ENCODE data around the gene EEF1G. TPM values are rescaled to one million over a fixed set of nuclear protein-coding genes. Genes with fewer than 3 reads are reported as not detected.

EEF1G gene
- total RNA-seq, 2 experiments from 2014 or later: 1,925 to 1,979 TPM

DNA sequence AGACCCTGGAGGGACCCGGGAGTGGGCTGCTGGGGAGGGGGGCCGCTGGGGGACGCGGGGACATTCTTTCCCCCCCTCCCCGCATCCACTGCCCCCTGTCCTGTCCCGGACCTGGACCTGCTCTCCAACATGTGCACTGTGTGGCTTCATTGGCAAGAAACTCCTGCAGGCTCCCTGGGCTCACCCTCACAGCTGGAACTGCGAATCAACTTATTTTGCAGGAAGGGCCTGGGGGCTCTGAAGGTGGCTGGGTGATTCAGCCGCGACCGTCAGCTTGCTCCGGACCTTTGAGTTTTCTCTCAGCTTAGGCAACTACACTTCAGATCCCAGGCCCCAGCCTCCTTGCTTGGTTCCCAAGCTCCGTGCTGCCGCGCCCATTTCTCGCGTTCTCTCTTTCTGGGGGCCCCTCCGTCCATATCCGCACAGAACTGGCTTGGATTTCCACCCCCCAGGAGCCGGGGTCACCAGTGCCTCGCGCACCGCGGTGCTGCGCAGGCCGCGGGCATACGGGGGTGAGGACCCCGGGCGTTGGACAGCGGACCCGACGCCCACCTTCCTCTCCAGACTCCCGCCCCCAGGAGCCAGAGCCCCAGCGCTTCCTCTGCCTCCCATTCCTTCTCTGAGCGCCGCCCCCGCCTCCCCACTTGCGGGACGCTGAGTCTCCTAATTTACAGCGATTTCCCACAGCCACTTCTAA, 26.6 kb downstream of the EEF1G start:
- H3K9me3 Mint-ChIP-seq: no peaks in the 10 kb centered on the region
- intact Hi-C loops (cut with micrococcal nuclease): no loop called here

GRCh38 chr11:62546244-62546928, 27.3 kb downstream of the EEF1G start, which contains the start of gene AHNAK:
TSS of gene AHNAK (minus strand) at chr11:62546806. CDS start at chr11:62536098, 10,708 bp downstream.
- H3K4me1 Mint-ChIP-seq (ENCODE audit: low read depth): peaks cover 71% of the 10 kb centered on the region
- peak within 1 kb of the TSS; percentile 50 for H3K27ac Mint-ChIP-seq
- POLR2A ChIA-PET: interaction anchor here (0.8 kb wide), 1 partner anchor 23 kb away, joined by 4 read pairs; no protein-coding TSS in a partner anchor
- DNase-seq (peak; percentile 80), ATAC-seq (peak; percentile 52)
- H3K27me3 Mint-ChIP-seq: peaks cover 3% of the 10 kb centered on the region
- CTCF ChIA-PET: interaction anchor here (0.8 to 5.1 kb wide), 3 partner anchors 13 to 156 kb away, joined by 3 to 80 read pairs (median 59); no protein-coding TSS in a partner anchor
- no peaks in the 10 kb centered on the region for H3K36me3 Mint-ChIP-seq (ENCODE audit: low read depth)
- no peak for TF ChIP-seq CTCF (IDR thresholded peaks at IDR 0.05)
- H3K9me3 Mint-ChIP-seq: no peaks in the 10 kb centered on the region
- intact Hi-C loops (cut with micrococcal nuclease): no loop called here
- peak within 1 kb of the TSS; percentile 79 for H3K4me3 Mint-ChIP-seq

More for the DNA sequence above, 26.6 kb downstream of the EEF1G start:
- TF ChIP-seq CTCF (IDR thresholded peaks at IDR 0.05): no peak
- peak overlapping the region; percentile 68 for H3K4me3 Mint-ChIP-seq
- ChIA-PET CTCF (interaction anchor here (0.8 kb wide), 1 partner anchor 157 kb away, joined by 3 read pairs; no protein-coding TSS in a partner anchor), POLR2A (interaction anchor here (0.8 kb wide), 1 partner anchor 23 kb away, joined by 4 read pairs; no protein-coding TSS in a partner anchor)
- DNase-seq (no peak), ATAC-seq (no peak)
- H3K4me1 Mint-ChIP-seq (ENCODE audit: low read depth): peaks cover 71% of the 10 kb centered on the region
- H3K27ac Mint-ChIP-seq: no peak overlapping the region
- peaks cover 3% of the 10 kb centered on the region for H3K27me3 Mint-ChIP-seq
- H3K36me3 Mint-ChIP-seq (ENCODE audit: low read depth): no peaks in the 10 kb centered on the region

DNA sequence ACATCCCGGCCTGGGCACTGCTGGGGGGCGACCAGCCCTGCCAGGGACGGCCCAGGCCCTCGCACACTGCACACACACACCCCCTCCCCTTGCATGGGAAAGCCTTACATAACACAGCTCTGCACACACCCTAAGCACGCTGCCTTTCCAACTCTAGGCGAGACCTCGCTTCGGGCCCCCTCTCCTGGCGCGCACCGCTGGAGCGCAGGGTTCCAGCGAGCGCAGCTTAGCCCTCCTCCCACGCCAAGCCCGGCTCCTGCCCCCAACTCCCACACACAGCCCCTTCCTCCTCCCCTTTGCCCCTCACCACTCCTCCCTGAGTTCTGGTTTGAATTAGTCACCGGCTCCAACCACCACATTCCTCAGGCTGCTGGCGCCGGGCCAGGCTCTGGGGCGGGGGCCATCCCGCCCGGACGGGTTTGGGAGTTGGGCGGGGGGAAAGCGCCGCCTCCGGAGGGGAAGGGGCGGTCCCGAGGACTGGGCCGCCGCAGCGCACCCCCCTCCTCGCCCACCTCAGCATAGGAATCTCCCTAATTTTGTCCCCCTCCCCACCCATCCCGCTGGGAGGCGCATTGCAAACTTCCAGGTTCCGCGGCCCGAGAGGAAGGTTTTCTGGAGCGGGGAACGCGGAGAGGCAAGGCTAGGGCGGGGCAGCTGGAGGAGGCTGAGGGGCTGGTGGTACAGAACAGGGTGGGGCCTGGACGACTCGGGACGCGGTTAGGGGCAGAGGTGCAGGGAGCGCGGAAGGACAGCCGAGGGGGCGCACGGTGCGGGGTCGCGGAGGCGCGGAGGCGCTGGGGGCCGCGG, 28.1 kb downstream of the EEF1G start:
- Mint-ChIP-seq H3K4me3 (peak overlapping the region; percentile 79), H3K36me3 (ENCODE audit: low read depth) (no peaks in the 10 kb centered on the region), H3K4me1 (ENCODE audit: low read depth) (peaks cover 70% of the 10 kb centered on the region), H3K27ac (peak overlapping the region; percentile 53), H3K27me3 (peaks cover 3% of the 10 kb centered on the region), H3K9me3 (no peaks in the 10 kb centered on the region)
- ATAC-seq: peak; percentile 20
- DNase-seq: peak; percentile 60
- no peak for TF ChIP-seq CTCF (IDR thresholded peaks at IDR 0.05)
- intact Hi-C loops (cut with micrococcal nuclease): no loop called here
- ChIA-PET CTCF (interaction anchor here (1.2 to 10.6 kb wide), 5 partner anchors 8 to 152 kb away, joined by 3 to 186 read pairs (median 80); partner anchors contain the start of genes EEF1G and SCGB1A1), POLR2A (interaction anchor here (0.7 to 3.9 kb wide), 4 partner anchors 8 to 46 kb away, joined by 3 to 38 read pairs (median 4); partner anchors contain the start of gene TUT1)

DNA sequence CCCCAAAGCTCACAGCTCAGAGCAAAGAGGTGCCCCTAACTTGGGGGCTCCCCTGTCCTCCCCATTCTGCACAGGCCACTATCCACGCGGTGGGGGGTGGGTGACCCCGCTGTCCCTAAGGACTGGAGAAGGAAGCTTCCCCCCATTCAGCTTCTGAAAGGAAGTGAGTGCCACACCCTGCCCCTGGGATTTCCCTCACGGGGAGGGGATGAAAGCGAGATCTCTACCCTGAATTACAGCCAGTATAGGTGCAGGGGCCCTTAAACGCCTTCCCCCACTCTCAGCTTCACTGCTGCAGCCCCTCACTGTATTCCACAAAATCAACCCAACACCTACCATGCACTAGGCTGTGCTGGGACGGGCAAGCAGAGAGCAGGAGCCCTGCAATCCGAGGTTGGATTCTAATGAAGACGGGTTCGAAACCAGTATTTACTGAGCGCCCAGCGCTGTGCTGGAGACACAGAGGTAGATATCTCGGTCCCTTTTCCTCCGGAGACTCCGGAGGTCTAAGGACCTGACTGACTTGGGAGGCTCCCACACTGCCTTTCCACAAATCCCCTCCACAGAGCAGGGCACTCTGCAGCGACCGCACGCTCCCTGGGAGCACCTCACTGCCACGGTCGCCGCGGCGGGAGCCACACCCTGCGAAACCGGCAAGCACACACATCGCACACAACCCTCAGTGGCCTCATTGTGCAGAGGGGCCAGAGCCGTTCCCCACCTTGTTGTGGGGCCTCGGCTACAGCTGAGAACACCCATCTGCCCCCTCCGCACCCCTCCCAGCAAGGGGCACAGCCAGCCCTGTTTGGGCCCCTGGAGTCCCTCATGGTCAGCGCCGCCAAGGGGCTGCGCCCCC, 28.9 kb downstream of the EEF1G start:
- peaks cover 3% of the 10 kb centered on the region for H3K27me3 Mint-ChIP-seq
- no peak for TF ChIP-seq CTCF (IDR thresholded peaks at IDR 0.05)
- H3K4me3 Mint-ChIP-seq: peak overlapping the region; percentile 79
- H3K4me1 Mint-ChIP-seq (ENCODE audit: low read depth): peaks cover 68% of the 10 kb centered on the region
- no peaks in the 10 kb centered on the region for H3K36me3 Mint-ChIP-seq (ENCODE audit: low read depth)
- H3K27ac Mint-ChIP-seq: peak overlapping the region; percentile 70
- no peaks in the 10 kb centered on the region for H3K9me3 Mint-ChIP-seq
- intact Hi-C loops (cut with micrococcal nuclease): no loop called here
- CTCF ChIA-PET: interaction anchor here (1.1 to 10.6 kb wide), 11 partner anchors 8 to 167 kb away, joined by 3 to 186 read pairs (median 16); partner anchors contain the start of genes EEF1G and SCGB1A1
- DNase-seq: peak; percentile 45
- ATAC-seq: no peak
- POLR2A ChIA-PET: interaction anchor here (0.7 to 3.9 kb wide), 8 partner anchors 9 to 336 kb away, joined by 3 to 38 read pairs (median 4); partner anchors contain the start of genes SLC3A2 and TUT1
